Measurements from ENCODE around the gene G6PC1.
"Not testable (repeated sequence)": the region's sequence is repeated elsewhere in the genome, so short reads cannot be mapped to it uniquely, and the experiment has no call there.

Gene G6PC1

GRCh38 chr17:42920922-42921321 is 20.3 kb downstream of the G6PC1 start:
- no peak overlapping the region for H3K27ac ChIP-seq (replicated peaks)
- TF ChIP-seq SPI1 (IDR thresholded peaks at IDR 0.05; ENCODE audit: borderline replicate concordance, low read depth) (no peak), POLR2AphosphoS5 (IDR thresholded peaks at IDR 0.05; ENCODE audit: low read depth) (no peak), GABPA (IDR thresholded peaks at IDR 0.05; ENCODE audit: low read depth) (no peak)
- TF ChIP-seq, protein P1, sequence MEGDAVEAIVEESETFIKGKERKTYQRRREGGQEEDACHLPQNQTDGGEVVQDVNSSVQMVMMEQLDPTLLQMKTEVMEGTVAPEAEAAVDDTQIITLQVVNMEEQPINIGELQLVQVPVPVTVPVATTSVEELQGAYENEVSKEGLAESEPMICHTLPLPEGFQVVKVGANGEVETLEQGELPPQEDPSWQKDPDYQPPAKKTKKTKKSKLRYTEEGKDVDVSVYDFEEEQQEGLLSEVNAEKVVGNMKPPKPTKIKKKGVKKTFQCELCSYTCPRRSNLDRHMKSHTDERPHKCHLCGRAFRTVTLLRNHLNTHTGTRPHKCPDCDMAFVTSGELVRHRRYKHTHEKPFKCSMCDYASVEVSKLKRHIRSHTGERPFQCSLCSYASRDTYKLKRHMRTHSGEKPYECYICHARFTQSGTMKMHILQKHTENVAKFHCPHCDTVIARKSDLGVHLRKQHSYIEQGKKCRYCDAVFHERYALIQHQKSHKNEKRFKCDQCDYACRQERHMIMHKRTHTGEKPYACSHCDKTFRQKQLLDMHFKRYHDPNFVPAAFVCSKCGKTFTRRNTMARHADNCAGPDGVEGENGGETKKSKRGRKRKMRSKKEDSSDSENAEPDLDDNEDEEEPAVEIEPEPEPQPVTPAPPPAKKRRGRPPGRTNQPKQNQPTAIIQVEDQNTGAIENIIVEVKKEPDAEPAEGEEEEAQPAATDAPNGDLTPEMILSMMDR (IDR thresholded peaks at IDR 0.05; ENCODE audit: insufficient read depth, low read length) = no peak
- TF ChIP-seq, protein P2, sequence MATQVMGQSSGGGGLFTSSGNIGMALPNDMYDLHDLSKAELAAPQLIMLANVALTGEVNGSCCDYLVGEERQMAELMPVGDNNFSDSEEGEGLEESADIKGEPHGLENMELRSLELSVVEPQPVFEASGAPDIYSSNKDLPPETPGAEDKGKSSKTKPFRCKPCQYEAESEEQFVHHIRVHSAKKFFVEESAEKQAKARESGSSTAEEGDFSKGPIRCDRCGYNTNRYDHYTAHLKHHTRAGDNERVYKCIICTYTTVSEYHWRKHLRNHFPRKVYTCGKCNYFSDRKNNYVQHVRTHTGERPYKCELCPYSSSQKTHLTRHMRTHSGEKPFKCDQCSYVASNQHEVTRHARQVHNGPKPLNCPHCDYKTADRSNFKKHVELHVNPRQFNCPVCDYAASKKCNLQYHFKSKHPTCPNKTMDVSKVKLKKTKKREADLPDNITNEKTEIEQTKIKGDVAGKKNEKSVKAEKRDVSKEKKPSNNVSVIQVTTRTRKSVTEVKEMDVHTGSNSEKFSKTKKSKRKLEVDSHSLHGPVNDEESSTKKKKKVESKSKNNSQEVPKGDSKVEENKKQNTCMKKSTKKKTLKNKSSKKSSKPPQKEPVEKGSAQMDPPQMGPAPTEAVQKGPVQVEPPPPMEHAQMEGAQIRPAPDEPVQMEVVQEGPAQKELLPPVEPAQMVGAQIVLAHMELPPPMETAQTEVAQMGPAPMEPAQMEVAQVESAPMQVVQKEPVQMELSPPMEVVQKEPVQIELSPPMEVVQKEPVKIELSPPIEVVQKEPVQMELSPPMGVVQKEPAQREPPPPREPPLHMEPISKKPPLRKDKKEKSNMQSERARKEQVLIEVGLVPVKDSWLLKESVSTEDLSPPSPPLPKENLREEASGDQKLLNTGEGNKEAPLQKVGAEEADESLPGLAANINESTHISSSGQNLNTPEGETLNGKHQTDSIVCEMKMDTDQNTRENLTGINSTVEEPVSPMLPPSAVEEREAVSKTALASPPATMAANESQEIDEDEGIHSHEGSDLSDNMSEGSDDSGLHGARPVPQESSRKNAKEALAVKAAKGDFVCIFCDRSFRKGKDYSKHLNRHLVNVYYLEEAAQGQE (IDR thresholded peaks at IDR 0.05; ENCODE audit: insufficient replicate concordance, low read depth) = no peak
- no peak overlapping the region for H3K4me3 ChIP-seq (replicated peaks; ENCODE audit: insufficient read depth, low read length)
- H3K27me3 ChIP-seq (ENCODE audit: insufficient read depth, poor library complexity, severe bottlenecking) = no peaks in the 10 kb centered on the region
- no peak for DNase-seq (ENCODE audit: low read depth in 1 of 2, low spot score in 1 of 2)

GRCh38 chr17:42922294-42922693 is 21.7 kb downstream of the G6PC1 start:
- DNase-seq (ENCODE audit: low read depth in 1 of 2, low spot score in 1 of 2) = no peak
- Histone ChIP-seq H3K4me3 (replicated peaks; ENCODE audit: insufficient read depth, low read length) (no peak overlapping the region), H3K27me3 (ENCODE audit: insufficient read depth, poor library complexity, severe bottlenecking) (no peaks in the 10 kb centered on the region), H3K27ac (replicated peaks) (no peak overlapping the region)
- TF ChIP-seq, protein P1 (IDR thresholded peaks at IDR 0.05; ENCODE audit: insufficient read depth, low read length) = no peak
- TF ChIP-seq GABPA (IDR thresholded peaks at IDR 0.05; ENCODE audit: low read depth) = no peak

DNA sequence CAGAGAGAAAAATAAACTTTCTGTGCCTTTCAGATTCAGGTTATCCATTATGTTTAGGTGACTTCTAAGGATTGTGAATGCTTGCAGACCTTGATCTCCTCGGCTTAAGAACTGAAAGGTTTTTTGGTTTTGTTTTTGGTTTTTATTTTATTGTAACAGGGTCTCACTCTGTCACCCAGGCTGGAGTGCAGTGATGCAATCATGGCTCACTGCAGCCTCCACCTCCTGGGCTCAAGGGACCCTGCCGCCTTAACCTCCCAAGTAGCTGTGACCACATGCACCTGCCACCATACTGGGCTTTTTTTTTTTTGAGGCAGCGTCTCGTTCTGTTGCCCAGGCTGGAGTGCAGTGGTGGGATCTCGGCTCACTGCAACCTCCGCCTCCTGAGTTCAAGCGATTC is 22.9 kb downstream of the G6PC1 start:
- not testable (repeated sequence) for H3K4me3 ChIP-seq (replicated peaks; ENCODE audit: insufficient read depth, low read length); H3K27me3 ChIP-seq (ENCODE audit: insufficient read depth, poor library complexity, severe bottlenecking); H3K27ac ChIP-seq (replicated peaks); DNase-seq (ENCODE audit: low read depth in 1 of 2, low spot score in 1 of 2)

GRCh38 chr17:42924891-42925290 is 24.3 kb downstream of the G6PC1 start:
- Histone ChIP-seq H3K27ac (replicated peaks) (no peak overlapping the region), H3K27me3 (ENCODE audit: insufficient read depth, poor library complexity, severe bottlenecking) (no peaks in the 10 kb centered on the region), H3K4me3 (replicated peaks; ENCODE audit: insufficient read depth, low read length) (no peak overlapping the region)
- DNase-seq (ENCODE audit: low read depth in 1 of 2, low spot score in 1 of 2) = no peak
- TF ChIP-seq, protein P1 (IDR thresholded peaks at IDR 0.05; ENCODE audit: insufficient read depth, low read length) = no peak
- TF ChIP-seq POLR2AphosphoS5 (IDR thresholded peaks at IDR 0.05; ENCODE audit: low read depth) (no peak), GABPA (IDR thresholded peaks at IDR 0.05; ENCODE audit: low read depth) (no peak), SPI1 (IDR thresholded peaks at IDR 0.05; ENCODE audit: borderline replicate concordance, low read depth) (no peak)
- TF ChIP-seq, protein P2 (IDR thresholded peaks at IDR 0.05; ENCODE audit: insufficient replicate concordance, low read depth) = no peak

All from HL-60 (cell line).